HG03025 (cell line): Measurements from ENCODE around the gene ICAM5.
"Not testable (repeated sequence)": the region's sequence is repeated elsewhere in the genome, so short reads cannot be mapped to it uniquely, and the experiment has no call there.

Experiments
- ATAC-seq: cut with Tn5 transposase; IDR thresholded peaks from one replicate; pipeline ENCODE4 v1.9.1; 2021; ENCODE audit warnings: mild to moderate bottlenecking, moderate library complexity; ENCODE audit not compliant: unreplicated experiment, low FRiP score

ICAM5 gene

DNA sequence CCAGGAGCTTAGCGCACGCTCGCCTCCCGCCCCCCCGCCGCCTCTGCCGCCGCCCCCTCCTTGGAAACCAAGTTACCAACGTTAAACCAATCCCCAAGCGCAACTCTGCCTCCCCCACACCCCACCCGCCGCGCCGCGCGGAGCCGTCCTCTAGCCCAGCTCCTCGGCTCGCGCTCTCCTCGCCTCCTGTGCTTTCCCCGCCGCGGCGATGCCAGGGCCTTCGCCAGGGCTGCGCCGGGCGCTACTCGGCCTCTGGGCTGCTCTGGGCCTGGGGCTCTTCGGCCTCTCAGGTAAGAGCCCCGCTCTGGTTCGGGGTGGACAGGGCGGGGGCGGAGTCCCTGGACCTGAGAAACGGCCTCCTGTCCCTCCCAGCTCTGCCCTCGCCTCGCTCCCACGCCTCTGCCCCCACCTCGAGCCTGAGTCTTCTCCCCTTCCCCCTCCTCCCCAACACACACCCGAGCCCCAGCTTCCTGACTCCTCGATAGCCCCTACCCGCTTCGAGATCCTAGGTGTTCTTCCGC lies at the start of gene ICAM5:
Gene ICAM5 (plus strand): TSS at position 117 of the 521 bp plus-strand sequence. CDS start 92 bp downstream, at position 209.
- ATAC-seq = no peak

DNA sequence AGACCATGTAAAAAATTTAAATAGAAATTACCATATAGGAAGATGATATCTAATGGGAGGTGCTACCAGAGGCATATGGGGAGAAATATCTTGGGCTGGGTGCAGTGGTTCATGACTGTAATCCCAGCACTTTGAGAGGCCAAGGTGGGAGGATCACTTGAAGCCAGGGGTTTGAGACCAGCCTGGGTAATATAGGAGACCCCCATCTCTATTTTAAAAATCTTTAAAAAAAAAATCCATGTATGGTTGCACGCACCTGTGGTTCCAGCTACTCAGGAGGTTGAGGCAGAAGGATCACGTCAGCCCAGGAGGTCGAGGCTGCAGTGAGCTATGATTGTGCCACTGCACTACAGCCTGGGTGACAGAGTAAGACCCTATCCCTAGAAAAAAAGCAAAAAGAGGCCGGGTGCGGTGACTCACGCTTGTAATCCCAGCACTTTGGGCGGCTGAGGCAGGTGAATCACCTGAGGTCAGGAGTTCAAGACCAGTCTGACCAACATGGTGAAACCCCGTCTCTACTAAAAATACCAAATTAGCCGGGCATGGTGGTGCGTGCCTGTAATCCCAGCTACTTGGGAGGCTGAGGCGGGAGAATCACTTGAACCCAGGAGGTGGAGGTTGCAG lies 47.8 kb upstream of the ICAM5 start:
- not testable (repeated sequence) for ATAC-seq

- no peak for ATAC-seq
Observed at GRCh38 chr19:10243606-10244005, 46.1 kb upstream of the ICAM5 start.

- no peak for ATAC-seq
Observed at GRCh38 chr19:10245189-10245939, 44.4 kb upstream of the ICAM5 start.

DNA sequence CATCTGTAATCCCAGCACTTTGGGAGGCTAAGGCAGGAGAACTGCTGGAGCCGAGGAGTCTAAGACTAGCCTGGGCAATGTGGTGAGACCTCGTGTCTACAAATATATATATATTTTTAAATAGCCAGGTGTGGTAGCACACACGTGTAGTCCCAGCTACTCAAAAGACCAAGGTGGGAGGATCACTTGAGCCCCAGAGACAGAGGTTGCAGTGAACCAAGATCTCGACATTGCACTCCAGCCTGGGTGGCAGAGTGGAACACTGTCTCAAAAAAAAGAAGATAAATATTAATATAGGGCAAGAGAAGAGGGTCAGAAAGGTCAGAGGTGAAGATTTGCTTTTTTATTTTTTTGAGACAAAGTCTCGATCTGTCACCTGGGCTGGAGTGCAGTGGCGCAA lies 43.2 kb upstream of the ICAM5 start:
- no peak for ATAC-seq

DNA sequence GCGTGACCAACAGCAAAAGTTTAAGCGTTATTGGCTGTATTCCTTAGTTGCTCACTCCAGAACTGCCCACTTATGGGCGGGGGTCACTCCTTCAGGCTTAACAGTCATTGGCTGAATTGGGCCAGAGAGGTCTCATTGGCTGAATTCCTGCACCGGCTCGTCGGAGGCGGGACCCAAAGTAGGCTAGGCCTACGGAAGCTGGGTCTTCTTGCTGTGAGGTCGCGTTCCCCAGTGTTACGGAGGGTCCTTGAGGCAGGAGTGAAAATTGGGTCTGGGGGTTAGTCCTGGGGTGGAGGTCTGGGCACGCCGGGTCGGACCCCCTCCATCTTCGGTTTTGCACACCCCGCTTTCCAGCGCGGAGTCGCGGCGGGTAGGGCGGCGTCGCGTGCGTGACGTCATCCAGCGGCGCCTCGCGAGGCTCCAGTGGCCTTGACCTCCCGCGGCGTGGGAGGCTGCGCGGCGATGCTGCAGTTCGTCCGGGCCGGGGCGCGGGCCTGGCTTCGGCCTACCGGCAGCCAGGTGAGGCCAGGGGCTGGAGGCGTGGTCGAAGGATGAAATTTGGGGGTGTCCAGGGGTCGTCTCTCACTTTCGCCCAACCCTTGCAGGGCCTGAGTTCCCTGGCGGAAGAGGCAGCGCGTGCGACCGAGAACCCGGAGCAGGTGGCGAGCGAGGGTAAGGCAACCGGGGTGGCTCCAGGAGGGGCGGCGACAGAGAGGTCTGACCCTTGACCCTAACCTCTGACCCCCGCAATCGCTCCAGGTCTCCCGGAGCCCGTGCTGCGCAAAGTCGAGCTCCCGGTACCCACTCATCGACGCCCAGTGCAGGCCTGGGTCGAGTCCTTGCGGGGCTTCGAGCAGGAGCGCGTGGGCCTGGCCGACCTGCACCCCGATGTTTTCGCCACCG lies 37.7 kb upstream of the ICAM5 start, which contains the start of gene MRPL4:
Gene MRPL4 (plus strand): TSS at position 423 of the 903 bp plus-strand sequence. CDS start 40 bp downstream, at position 463.
- ATAC-seq = peak; percentile 70

DNA sequence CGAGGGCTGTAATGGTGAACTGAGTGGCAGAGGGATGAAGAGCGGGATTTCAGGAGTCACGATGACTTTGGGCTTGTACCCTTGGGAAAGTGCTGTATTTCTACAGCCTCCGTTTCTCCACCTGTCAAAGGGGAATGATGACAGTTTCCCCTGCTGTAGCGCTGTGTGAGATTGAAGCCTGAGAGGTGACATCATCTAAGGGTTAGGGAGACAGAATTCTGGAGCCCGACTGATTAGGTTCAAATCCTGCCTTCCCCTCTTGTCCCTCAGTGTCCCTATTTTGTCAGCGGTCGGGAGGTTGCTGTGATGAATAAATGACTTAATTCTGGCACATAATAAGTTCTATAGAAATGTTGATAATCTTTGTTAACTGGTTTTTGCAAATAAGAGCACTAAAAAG lies 37.0 kb upstream of the ICAM5 start:
- ATAC-seq = no peak

GRCh38 chr19:10254244-10254643 lies 35.5 kb upstream of the ICAM5 start:
- ATAC-seq = no peak

- ATAC-seq = no peak
Observed at GRCh38 chr19:10255358-10255757, 34.4 kb upstream of the ICAM5 start.

DNA sequence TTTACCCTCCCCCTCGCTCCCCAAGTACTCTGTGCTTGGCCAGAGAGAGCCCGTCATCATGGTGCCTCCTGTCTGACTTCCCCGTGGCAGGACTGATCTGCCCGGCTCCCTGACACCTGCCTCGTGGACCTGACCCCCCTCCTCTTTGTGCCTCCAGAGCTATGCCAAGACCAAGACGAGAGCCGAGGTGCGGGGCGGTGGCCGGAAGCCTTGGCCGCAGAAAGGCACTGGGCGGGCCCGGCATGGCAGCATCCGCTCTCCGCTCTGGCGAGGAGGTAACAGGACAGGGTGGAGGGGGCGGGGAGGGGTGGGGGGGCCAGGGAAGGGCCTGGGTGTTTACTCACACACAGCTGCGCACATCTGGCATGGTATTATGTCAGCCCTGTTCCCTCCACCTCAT lies 33.2 kb upstream of the ICAM5 start:
- ATAC-seq = no peak

GRCh38 chr19:10256970-10257615 lies 32.7 kb upstream of the ICAM5 start:
- no peak for ATAC-seq

DNA sequence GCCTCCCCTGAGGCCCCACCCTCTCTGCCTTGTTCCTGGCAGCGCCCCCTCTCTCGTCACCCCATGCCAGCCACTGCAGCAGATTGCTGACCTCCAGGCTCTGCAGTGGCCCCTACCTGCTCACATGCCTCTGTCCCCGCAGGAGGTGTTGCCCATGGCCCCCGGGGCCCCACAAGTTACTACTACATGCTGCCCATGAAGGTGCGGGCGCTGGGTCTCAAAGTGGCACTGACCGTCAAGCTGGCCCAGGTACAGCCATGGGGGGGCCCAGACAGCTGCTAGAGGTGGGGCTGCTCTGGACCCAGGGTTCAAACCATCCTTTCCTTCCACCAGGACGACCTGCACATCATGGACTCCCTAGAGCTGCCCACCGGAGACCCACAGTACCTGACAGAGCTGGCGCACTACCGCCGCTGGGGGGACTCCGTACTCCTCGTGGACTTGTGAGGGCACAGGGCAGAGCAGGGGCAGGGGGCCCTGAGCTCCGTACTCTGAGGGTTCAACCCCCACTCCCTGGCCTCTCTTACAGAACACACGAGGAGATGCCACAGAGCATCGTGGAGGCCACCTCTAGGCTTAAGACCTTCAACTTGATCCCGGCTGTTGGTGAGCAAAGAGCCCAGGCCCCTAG lies 31.6 kb upstream of the ICAM5 start:
- ATAC-seq = no peak

GRCh38 chr19:10259162-10259905 lies 30.4 kb upstream of the ICAM5 start:
- ATAC-seq = no peak

DNA sequence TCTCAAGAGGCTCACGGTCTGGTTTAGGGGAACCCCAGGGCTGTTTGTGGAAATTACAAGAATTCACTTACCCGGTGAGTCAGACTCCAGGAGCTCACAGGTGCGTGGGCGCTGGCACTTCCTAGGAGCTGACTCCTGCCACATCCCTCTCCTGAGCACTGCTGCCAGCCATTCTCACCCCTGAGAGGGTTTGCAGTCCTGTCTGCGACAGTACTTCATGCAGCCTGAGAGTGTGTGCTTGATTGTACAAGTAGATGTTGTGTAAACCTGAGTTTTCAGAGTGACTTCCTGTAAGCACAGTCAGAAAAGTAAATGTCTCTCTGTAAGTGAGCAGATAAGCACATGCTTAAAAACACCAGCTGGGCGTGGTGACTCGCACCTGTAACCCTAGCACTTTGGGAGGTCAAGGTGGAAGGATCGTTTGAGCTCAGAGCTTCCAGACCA lies 29.6 kb upstream of the ICAM5 start:
- ATAC-seq = no peak

DNA sequence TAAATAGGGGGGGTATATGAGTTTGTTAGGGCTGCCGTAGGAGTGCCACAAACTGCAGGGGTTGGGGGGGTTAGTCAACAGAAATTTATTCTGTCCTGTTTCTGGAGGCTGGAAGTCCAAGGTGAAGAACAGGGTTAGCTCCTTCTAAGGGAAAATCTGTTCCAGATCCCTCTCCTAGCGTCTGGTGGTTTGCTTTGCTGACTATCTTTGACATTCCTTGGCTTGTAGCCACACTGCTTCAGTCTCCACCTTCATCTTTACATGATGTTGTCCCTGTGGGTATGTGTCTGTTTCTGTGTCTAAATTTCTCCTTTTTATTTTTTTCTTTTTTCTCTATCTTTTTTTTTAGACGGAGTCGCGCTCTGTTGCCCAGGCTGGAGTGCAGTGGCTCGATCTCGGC lies 27.0 kb upstream of the ICAM5 start:
- ATAC-seq = no peak

- ATAC-seq = no peak
Observed at GRCh38 chr19:10266706-10267105, 23.0 kb upstream of the ICAM5 start.

GRCh38 chr19:10268071-10268470 lies 21.7 kb upstream of the ICAM5 start:
- no peak for ATAC-seq

DNA sequence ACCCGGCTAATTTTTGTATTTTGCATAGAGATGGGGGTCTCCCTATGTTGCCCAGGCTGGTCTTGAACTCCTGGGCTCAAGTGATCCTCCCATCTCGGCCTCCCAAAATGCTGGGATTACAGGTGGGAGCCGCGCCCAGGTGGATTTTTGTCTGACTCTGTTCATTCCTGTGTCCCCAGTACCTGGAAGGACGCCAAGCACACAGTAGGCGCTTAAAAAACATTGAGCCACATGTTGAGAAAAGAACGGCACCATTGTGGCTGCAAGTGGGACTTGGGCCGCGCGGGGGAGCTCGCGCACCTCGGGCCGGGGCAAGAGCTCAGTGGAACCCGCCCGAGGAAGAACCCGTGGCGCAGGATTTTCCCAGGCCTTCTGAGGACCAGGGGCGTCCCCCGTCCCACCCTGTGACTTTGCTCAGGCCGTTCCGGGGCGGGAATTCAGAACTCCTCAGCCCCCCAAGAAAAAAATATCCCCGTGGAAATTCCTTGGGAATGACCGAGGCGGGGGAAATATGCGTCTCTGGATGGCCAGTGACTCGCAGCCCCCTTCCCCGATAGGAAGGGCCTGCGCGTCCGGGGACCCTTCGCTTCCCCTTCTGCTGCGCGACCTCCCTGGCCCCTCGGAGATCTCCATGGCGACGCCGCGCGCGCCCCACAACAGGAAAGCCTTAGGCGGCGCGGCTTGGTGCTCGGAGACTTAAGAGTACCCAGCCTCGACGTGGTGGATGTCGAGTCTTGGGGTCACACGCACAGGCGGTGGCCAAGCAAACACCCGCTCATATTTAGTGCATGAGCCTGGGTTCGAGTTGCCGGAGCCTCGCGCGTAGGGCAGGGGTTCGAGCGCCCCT lies 20.2 kb upstream of the ICAM5 start:
- peak; percentile 45 for ATAC-seq
